PC-3 (cell line): ENCODE measurements around the gene IL17REL. TPM values are rescaled to one million over a fixed set of nuclear protein-coding genes. Genes with fewer than 3 reads are reported as not detected.

Experiments
- ATAC-seq: fragments of 200-7000 bp; cut with Tn5 transposase; 2 replicates; pipeline ENCODE4 v1.9.1; 2020; ENCODE audit warnings: mild to moderate bottlenecking, moderate library complexity
- BruUV-seq: library from RNA; stranded (reverse); fragments of 400-500 nt; replicated peaks from 2 replicates; lab custom pipeline; 2021; lab: Mats Ljungman, UMichigan
- CTCF ChIA-PET: fragments of 300-600 bp; sonication (Branson Sonifier 250); formaldehyde crosslinking; loops from one replicate; lab custom pipeline; 2022; ENCODE audit warnings: antibody characterized with exemption; lab: Charles Lee
- POLR2A ChIA-PET: fragments of 300-600 bp; sonication (Branson Sonifier 250); formaldehyde crosslinking; loops from one replicate; lab custom pipeline; 2022; ENCODE audit warnings: antibody characterized with exemption; ENCODE audit not compliant: unreplicated experiment; lab: Charles Lee
- DNase-seq: peaks from one replicate; pipeline ENCODE4 v3.0.0-alpha.2; 2015
- H2AFZ ChIP-seq: fragments of 300-600 bp; sonication (generic); 2 replicates; pipeline ENCODE4 v1.6.0; 2016; ENCODE audit warnings: antibody characterized with exemption, low read length
- H3F3A ChIP-seq: fragments of 300-600 bp; sonication (generic); one replicate; pipeline ENCODE4 v1.6.0; 2017; ENCODE audit warnings: antibody characterized with exemption, low read length, control low read depth, mild to moderate bottlenecking; ENCODE audit not compliant: unreplicated experiment
- H3K27ac ChIP-seq: fragments of 300-600 bp; sonication (generic); 2 replicates; pipeline ENCODE4 v1.5.1; 2016; ENCODE audit warnings: mild to moderate bottlenecking, low read length
- H3K27me3 ChIP-seq: fragments of 300-600 bp; sonication (generic); 2 replicates; pipeline ENCODE4 v1.6.1; 2016; ENCODE audit warnings: low read length, mixed read lengths
- H3K36me3 ChIP-seq: fragments of 300-600 bp; sonication (generic); 2 replicates; pipeline ENCODE4 v1.6.1; 2016; ENCODE audit warnings: low read depth, mixed run types, low read length, mixed read lengths
- H3K4me1 ChIP-seq: fragments of 300-600 bp; sonication (generic); 2 replicates; pipeline ENCODE4 v1.5.1; 2016; ENCODE audit warnings: low read length; ENCODE audit not compliant: insufficient read depth
- H3K4me2 ChIP-seq: fragments of 300-600 bp; sonication (generic); 2 replicates; pipeline ENCODE4 v1.6.0; 2016; ENCODE audit warnings: low read length
- H3K4me3 ChIP-seq: fragments of 300-600 bp; sonication (generic); 2 replicates; pipeline ENCODE4 v1.5.1; 2016; ENCODE audit warnings: mild to moderate bottlenecking, low read length, mixed read lengths
- H3K79me2 ChIP-seq: fragments of 300-600 bp; sonication (generic); 2 replicates; pipeline ENCODE4 v1.6.1; 2017; ENCODE audit warnings: low read length, mixed read lengths
- H3K9ac ChIP-seq: fragments of 300-600 bp; sonication (generic); 2 replicates; pipeline ENCODE4 v1.6.0; 2016; ENCODE audit warnings: mild to moderate bottlenecking, low read length
- H3K9me2 ChIP-seq: fragments of 300-600 bp; sonication (generic); replicated peaks from 2 replicates; pipeline ENCODE4 v1.6.1; 2016; ENCODE audit warnings: mixed run types, low read length, mixed read lengths
- H3K9me3 ChIP-seq: fragments of 300-600 bp; sonication (generic); 2 replicates; pipeline ENCODE4 v1.6.1; 2016; ENCODE audit warnings: low read length, mixed read lengths
- H4K20me1 ChIP-seq: fragments of 300-600 bp; sonication (generic); 2 replicates; pipeline ENCODE4 v1.6.1; 2016; ENCODE audit warnings: low read length, mixed read lengths
- CTCF ChIP-seq: fragments of 300-600 bp; sonication (generic); conservative IDR thresholded peaks from 2 replicates; pipeline ENCODE4 v1.5.1; 2017; ENCODE audit warnings: antibody characterized with exemption, low read depth, mild to moderate bottlenecking, low read length
- EZH2 ChIP-seq: fragments of 300-600 bp; sonication (generic); IDR thresholded peaks from one replicate; pipeline ENCODE4 v1.6.1; 2017; ENCODE audit warnings: antibody characterized with exemption, mild to moderate bottlenecking, low read length; ENCODE audit not compliant: unreplicated experiment
- EZH2phosphoT487 ChIP-seq: fragments of 300-600 bp; sonication (generic); IDR thresholded peaks from 2 replicates; pipeline ENCODE4 v1.6.1; 2018; ENCODE audit warnings: mild to moderate bottlenecking, antibody characterized with exemption, low read length, borderline replicate concordance
- intact Hi-C: fragments of 100-400 bp; cut with micrococcal nuclease; formaldehyde crosslinking; loops from 2 replicates; pipeline ENCODE4 v1.9.0; 2023
- total RNA-seq: library from RNA; depleted of rRNA; stranded (reverse); fragments of >200 nt; gene quantifications from 2 replicates; pipeline ENCODE4 v1.2.3, GENCODE V29; 2014

Gene IL17REL
- total RNA-seq, 1 experiment from 2014 or later, result 0.04 TPM

GRCh38 chr22:50046019-50046415, 33.5 kb upstream of the IL17REL start:
- H3K4me3 ChIP-seq, result no peak overlapping the region
- H3K4me1 ChIP-seq, result no peaks in the 10 kb centered on the region
- ATAC-seq, result no peak
- DNase-seq, result no peak
- no peaks in the 10 kb centered on the region for H4K20me1 ChIP-seq
- H3K9me2 ChIP-seq, result no peaks in the 10 kb centered on the region
- no peak overlapping the region for H2AFZ ChIP-seq
- H3K27ac ChIP-seq, result no peak overlapping the region
- ChIA-PET POLR2A (no interaction called here), CTCF (no interaction called here)
- no peak overlapping the region for H3K4me2 ChIP-seq
- no peaks in the 10 kb centered on the region for H3K79me2 ChIP-seq
- no peak overlapping the region for H3K9ac ChIP-seq
- H3K36me3 ChIP-seq, result no peaks in the 10 kb centered on the region
- intact Hi-C loops, result no loop called here
- no TSS peak for BruUV-seq
- no peaks in the 10 kb centered on the region for H3F3A ChIP-seq
- H3K27me3 ChIP-seq, result no peaks in the 10 kb centered on the region
- no peak for TF ChIP-seq EZH2
- no peak for TF ChIP-seq EZH2phosphoT487
- no peak for TF ChIP-seq CTCF
- no peaks in the 10 kb centered on the region for H3K9me3 ChIP-seq

- no peak overlapping the region for H3K9ac ChIP-seq
- CTCF ChIA-PET, result no interaction called here
- no peak overlapping the region for H3K4me3 ChIP-seq
- no TSS peak for BruUV-seq
- no peaks in the 10 kb centered on the region for H3K79me2 ChIP-seq
- H3K4me2 ChIP-seq, result no peak overlapping the region
- intact Hi-C loops, result no loop called here
- no peaks in the 10 kb centered on the region for H3K9me2 ChIP-seq
- no peak overlapping the region for H3K27ac ChIP-seq
- no peaks in the 10 kb centered on the region for H3K9me3 ChIP-seq
- ATAC-seq (no peak), DNase-seq (no peak)
- H4K20me1 ChIP-seq, result no peaks in the 10 kb centered on the region
- H3K4me1 ChIP-seq, result no peaks in the 10 kb centered on the region
- no peak for TF ChIP-seq CTCF
- no peak for TF ChIP-seq EZH2phosphoT487
- no peak for TF ChIP-seq EZH2
- no peaks in the 10 kb centered on the region for H3K27me3 ChIP-seq
- POLR2A ChIA-PET, result no interaction called here
- no peak overlapping the region for H2AFZ ChIP-seq
- H3F3A ChIP-seq, result no peaks in the 10 kb centered on the region
- H3K36me3 ChIP-seq, result no peaks in the 10 kb centered on the region
Measured at GRCh38 chr22:50045211-50046018, 32.9 kb upstream of the IL17REL start.

GRCh38 chr22:50044485-50045118, 32.0 kb upstream of the IL17REL start:
- POLR2A ChIA-PET, result no interaction called here
- Histone ChIP-seq H3K9me3 (no peaks in the 10 kb centered on the region), H3K27ac (no peak overlapping the region), H3K4me2 (no peak overlapping the region), H3K4me1 (no peaks in the 10 kb centered on the region), H3K9me2 (no peaks in the 10 kb centered on the region), H3K9ac (no peak overlapping the region), H3K4me3 (no peak overlapping the region), H3K27me3 (no peaks in the 10 kb centered on the region), H3K36me3 (no peaks in the 10 kb centered on the region), H4K20me1 (no peaks in the 10 kb centered on the region), H3K79me2 (no peaks in the 10 kb centered on the region), H3F3A (no peaks in the 10 kb centered on the region), H2AFZ (no peak overlapping the region)
- no peak for ATAC-seq
- no peak for DNase-seq
- CTCF ChIA-PET, result no interaction called here
- intact Hi-C loops, result no loop called here
- BruUV-seq, result no TSS peak
- TF ChIP-seq CTCF, result no peak
- TF ChIP-seq EZH2, result no peak
- no peak for TF ChIP-seq EZH2phosphoT487
